Measurements from ENCODE around the gene DSCAM. TPM values are rescaled to one million over a fixed set of nuclear protein-coding genes. Genes with fewer than 3 reads are reported as not detected.

The DSCAM gene
- total and polyA plus RNA-seq, 10 of the 15 experiments (the other 5 are each of a cell fraction or from before 2014, with no cell fraction given), result not detected

GRCh38 chr21:40056031-40056430 is 790.9 kb downstream of the DSCAM start (continued):
- TF ChIP-seq SP1 (IDR thresholded peaks at IDR 0.05; ENCODE audit: low read depth, low read length), result no peak
- no peak for TF ChIP-seq SMAD1 (IDR thresholded peaks at IDR 0.05; ENCODE audit: low read depth, partially characterized antibody)
- TF ChIP-seq BMI1 (IDR thresholded peaks at IDR 0.05; ENCODE audit: borderline replicate concordance), result no peak

DNA sequence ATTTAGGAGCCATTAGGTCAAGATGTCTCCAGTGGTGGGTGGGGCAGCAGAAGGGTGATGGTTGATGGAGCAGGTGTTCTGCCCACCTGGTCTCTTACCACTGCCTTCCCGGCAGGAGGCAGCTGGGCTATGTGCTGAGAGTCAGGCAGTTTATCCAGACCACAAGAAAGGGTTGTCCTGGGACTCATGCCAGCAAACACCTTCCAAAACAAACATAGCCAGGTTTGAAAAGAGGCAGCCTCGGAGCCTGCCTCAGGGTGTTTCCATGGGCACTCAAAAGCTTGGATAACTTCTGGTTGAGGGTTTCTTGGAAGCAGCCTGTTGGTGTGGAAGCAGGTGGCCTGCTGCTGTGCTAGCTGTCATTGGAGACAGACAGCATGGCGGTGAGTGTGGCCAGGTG is 792.6 kb downstream of the DSCAM start:
- H3K9me3 ChIP-seq (replicated peaks; ENCODE audit: control insufficient read depth, insufficient read depth, low read length), result no peaks in the 10 kb centered on the region; the same call in 2 of the 3 replicates
- DNase-seq (ENCODE audit: low read depth, low spot score), result no peak
- H3K4me1 ChIP-seq (ENCODE audit: control insufficient read depth, insufficient read depth, low read length), result no peaks in the 10 kb centered on the region
- H4K20me1 ChIP-seq (ENCODE audit: control insufficient read depth, insufficient read depth), result no peaks in the 10 kb centered on the region
- TF ChIP-seq, protein P1, sequence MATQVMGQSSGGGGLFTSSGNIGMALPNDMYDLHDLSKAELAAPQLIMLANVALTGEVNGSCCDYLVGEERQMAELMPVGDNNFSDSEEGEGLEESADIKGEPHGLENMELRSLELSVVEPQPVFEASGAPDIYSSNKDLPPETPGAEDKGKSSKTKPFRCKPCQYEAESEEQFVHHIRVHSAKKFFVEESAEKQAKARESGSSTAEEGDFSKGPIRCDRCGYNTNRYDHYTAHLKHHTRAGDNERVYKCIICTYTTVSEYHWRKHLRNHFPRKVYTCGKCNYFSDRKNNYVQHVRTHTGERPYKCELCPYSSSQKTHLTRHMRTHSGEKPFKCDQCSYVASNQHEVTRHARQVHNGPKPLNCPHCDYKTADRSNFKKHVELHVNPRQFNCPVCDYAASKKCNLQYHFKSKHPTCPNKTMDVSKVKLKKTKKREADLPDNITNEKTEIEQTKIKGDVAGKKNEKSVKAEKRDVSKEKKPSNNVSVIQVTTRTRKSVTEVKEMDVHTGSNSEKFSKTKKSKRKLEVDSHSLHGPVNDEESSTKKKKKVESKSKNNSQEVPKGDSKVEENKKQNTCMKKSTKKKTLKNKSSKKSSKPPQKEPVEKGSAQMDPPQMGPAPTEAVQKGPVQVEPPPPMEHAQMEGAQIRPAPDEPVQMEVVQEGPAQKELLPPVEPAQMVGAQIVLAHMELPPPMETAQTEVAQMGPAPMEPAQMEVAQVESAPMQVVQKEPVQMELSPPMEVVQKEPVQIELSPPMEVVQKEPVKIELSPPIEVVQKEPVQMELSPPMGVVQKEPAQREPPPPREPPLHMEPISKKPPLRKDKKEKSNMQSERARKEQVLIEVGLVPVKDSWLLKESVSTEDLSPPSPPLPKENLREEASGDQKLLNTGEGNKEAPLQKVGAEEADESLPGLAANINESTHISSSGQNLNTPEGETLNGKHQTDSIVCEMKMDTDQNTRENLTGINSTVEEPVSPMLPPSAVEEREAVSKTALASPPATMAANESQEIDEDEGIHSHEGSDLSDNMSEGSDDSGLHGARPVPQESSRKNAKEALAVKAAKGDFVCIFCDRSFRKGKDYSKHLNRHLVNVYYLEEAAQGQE (IDR thresholded peaks at IDR 0.05; ENCODE audit: low read depth, low read length), result no peak
- ATAC-seq, result no peak
- in situ Hi-C loops (cut with MboI), result no loop called here
- no peaks in the 10 kb centered on the region for H3K36me3 ChIP-seq (ENCODE audit: control insufficient read depth in 2 of 2, insufficient read depth in 2 of 2, low read length in 1 of 2)
- no peak overlapping the region for H3K4me2 ChIP-seq (ENCODE audit: control insufficient read depth, insufficient read depth)
- CTCF ChIA-PET, result no interaction called here
- no peak overlapping the region for H3K9ac ChIP-seq (ENCODE audit: control insufficient read depth, insufficient read depth, low read length)
- no TSS peak for BruUV-seq (replicated peaks)
- no peak overlapping the region for H3K4me3 ChIP-seq
- WGBS (ENCODE audit: insufficient coverage, insufficient replicate concordance, low lambda C conversion rate, missing lambda C conversion rate), result 7% methylated on average over 3 of the region's 3 CpGs
- no peak overlapping the region for H3K27ac ChIP-seq (ENCODE audit: control insufficient read depth, insufficient read depth)
- no peaks in the 10 kb centered on the region for H3K27me3 ChIP-seq (replicated peaks in 1 of 2; ENCODE audit: control insufficient read depth in 2 of 2, insufficient read depth in 2 of 2, low read length in 1 of 2)
- H3K79me2 ChIP-seq (ENCODE audit: control insufficient read depth, insufficient read depth, low read length), result no peaks in the 10 kb centered on the region
- no peak overlapping the region for H2AFZ ChIP-seq (ENCODE audit: control insufficient read depth, low read depth, low read length)
- POLR2A ChIA-PET, result no interaction called here
- no peak for FAIRE-seq
- intact Hi-C loops (cut with micrococcal nuclease; ENCODE audit: unreplicated experiment), result no loop called here
- SMC1A ChIA-PET (ENCODE audit: uncharacterized antibody, unreplicated experiment), result no interaction called here
- RAD21 ChIA-PET (ENCODE audit: unreplicated experiment), result no interaction called here

Data from GM12878 (cell line).